B cell (primary cell): ENCODE data around the gene CFAP97D2. TPM values are rescaled to one million over a fixed set of nuclear protein-coding genes. Genes with fewer than 3 reads are reported as not detected.
A peak's percentile ranks its signal among the peaks of the same experiment; 100 is the strongest.
"Not testable (repeated sequence)": the region's sequence is repeated elsewhere in the genome, so short reads cannot be mapped to it uniquely, and the experiment has no call there.

ENCODE experiments used
- ATAC-seq: fragments of 200-7000 bp; cut with Tn5 transposase; one replicate; pipeline ENCODE4 v1.10.0; 2021; ENCODE audit warnings: low read depth, mild to moderate bottlenecking, moderate number of reproducible peaks, moderate library complexity
- CTCF ChIA-PET: fragments of 350-600 bp; sonication (Branson Sonifier 250); formaldehyde crosslinking; loops from one replicate; lab custom pipeline; 2021; ENCODE audit warnings: antibody characterized with exemption, inconsistent platforms; lab: Charles Lee
- POLR2A ChIA-PET: fragments of 350-600 bp; sonication (Branson Sonifier 250); formaldehyde crosslinking; loops from one replicate; lab custom pipeline; 2021; ENCODE audit warnings: antibody characterized with exemption; lab: Charles Lee
- DNase-seq: peaks from one replicate; pipeline ENCODE4 v3.0.0; 2013
- H2AFZ ChIP-seq: 2 replicates; pipeline ENCODE4 v1.6.1; 2012; ENCODE audit warnings: mild to moderate bottlenecking, low read depth, low read length; ENCODE audit not compliant: insufficient read depth, poor library complexity, severe bottlenecking
- H3K27ac ChIP-seq, 2 donors: 1 replicate in 1 of 2; 2 replicates in 1 of 2; pipeline ENCODE4 v1.5.1; 2012 to 2013; ENCODE audit warnings: low read length in 2 of 2, mild to moderate bottlenecking in 2 of 2, moderate library complexity in 1 of 2
- H3K27me3 ChIP-seq, 4 experiments: fragments of 200-600 bp in 1 of 4; sonication (generic) in 1 of 4; replicated peaks in 1 of 4; 1 replicate in 2 of 4; 2 replicates in 2 of 4; pipeline versions ENCODE4 v1.6.1 to v1.7.0; 2013 to 2016; ENCODE audit warnings: low read length in 3 of 4, mild to moderate bottlenecking in 2 of 4, mixed read lengths in 1 of 4, moderate library complexity in 1 of 4; ENCODE audit not compliant: insufficient read depth in 4 of 4, control insufficient read depth in 3 of 4; ENCODE audit errors: control extremely low read depth in 1 of 4
- H3K36me3 ChIP-seq, 2 experiments: replicated peaks in 1 of 2; 1 replicate in 1 of 2; 2 replicates in 1 of 2; pipeline versions ENCODE4 v1.6.1 to v1.7.1; 2013; ENCODE audit warnings: low read length in 1 of 2; ENCODE audit not compliant: insufficient read depth in 2 of 2, control insufficient read depth in 1 of 2; ENCODE audit errors: control extremely low read depth in 1 of 2, extremely low read depth in 1 of 2
- H3K4me1 ChIP-seq, 2 donors: fragments of 200-600 bp in 1 of 2; sonication (generic) in 1 of 2; 1 replicate in 1 of 2; 2 replicates in 1 of 2; pipeline versions ENCODE4 v1.5.1 to v1.6.1; 2013 to 2017; ENCODE audit warnings: low read length in 2 of 2; ENCODE audit not compliant: control insufficient read depth in 2 of 2, insufficient read depth in 2 of 2
- H3K4me2 ChIP-seq: replicated peaks from 2 replicates; pipeline ENCODE3; 2012; ENCODE audit warnings: mild to moderate bottlenecking, low read depth, low read length; ENCODE audit not compliant: poor library complexity, severe bottlenecking
- H3K4me3 ChIP-seq, 5 experiments: fragments of 200-600 bp in 1 of 5; sonication (generic) in 1 of 5; 1 replicate in 3 of 5; 2 replicates in 2 of 5; pipeline versions ENCODE4 v1.5.1 to v1.7.0; 2011 to 2016; ENCODE audit warnings: low read length in 4 of 5, mild to moderate bottlenecking in 4 of 5, low read depth in 2 of 5, control low read depth in 1 of 5, moderate library complexity in 1 of 5; ENCODE audit not compliant: insufficient read depth in 1 of 5; ENCODE audit errors: control extremely low read depth in 1 of 5, extremely low read depth in 1 of 5
- H3K79me2 ChIP-seq: fragments of 200-600 bp; sonication (generic); one replicate; pipeline ENCODE4 v1.6.0; 2016; ENCODE audit warnings: low read length; ENCODE audit not compliant: control insufficient read depth, insufficient read depth
- H3K9ac ChIP-seq: fragments of 200-600 bp; sonication (generic); 2 replicates; pipeline ENCODE4 v1.6.1; 2017; ENCODE audit warnings: mild to moderate bottlenecking, low read length, moderate library complexity
- H3K9me3 ChIP-seq, 3 donors: one replicate each; pipeline versions ENCODE4 v1.6.1 to v1.7.1; 2013; ENCODE audit warnings: low read length in 2 of 3; ENCODE audit not compliant: control insufficient read depth in 2 of 3, insufficient read depth in 1 of 3; ENCODE audit errors: control extremely low read depth in 1 of 3
- H4K20me1 ChIP-seq: 2 replicates; pipeline ENCODE4 v1.6.0; 2012; ENCODE audit warnings: mild to moderate bottlenecking, low read length; ENCODE audit not compliant: insufficient read depth, control insufficient read depth, poor library complexity, severe bottlenecking
- H3K27ac Mint-ChIP-seq: one replicate; pipeline ENCODE4 v1.8.0; 2021; ENCODE audit warnings: mixed read lengths
- H3K27me3 Mint-ChIP-seq: one replicate; pipeline ENCODE4 v1.8.0; 2021; ENCODE audit warnings: mixed read lengths
- H3K4me1 Mint-ChIP-seq: one replicate; pipeline ENCODE4 v1.8.0; 2021; ENCODE audit warnings: mixed read lengths
- H3K4me3 Mint-ChIP-seq: one replicate; pipeline ENCODE4 v1.8.0; 2021; ENCODE audit warnings: mixed read lengths
- H3K9me3 Mint-ChIP-seq: one replicate; pipeline ENCODE4 v1.8.0; 2022; ENCODE audit warnings: mixed read lengths; ENCODE audit not compliant: insufficient read depth
- EZH2 ChIP-seq: IDR thresholded peaks from 2 replicates; pipeline ENCODE4 v1.6.1; 2012; ENCODE audit warnings: borderline replicate concordance, low read depth, mild to moderate bottlenecking, moderate library complexity, low read length; ENCODE audit not compliant: insufficient read depth, poor library complexity, severe bottlenecking
- WGBS: methylation state at CpG from one replicate; pipeline ENCODE4 v1.1.5; 2013; ENCODE audit warnings: missing lambda C conversion rate; ENCODE audit not compliant: insufficient coverage; 5-methylcytosine and 5-hydroxymethylcytosine counted together
- intact Hi-C: fragments of 100-400 bp; cut with micrococcal nuclease; formaldehyde crosslinking; loops from one replicate; pipeline ENCODE4 v1.10.0; 2022
- polyA plus RNA-seq: library from polyadenylated mRNA; depleted of rRNA; stranded (reverse); fragments of >200 nt; gene quantifications from 2 replicates; pipeline ENCODE4 v1.2.3, GENCODE V29; 2012
- total RNA-seq, 2 donors: library from RNA; stranded (reverse); fragments of 120-200 nt in 1 of 2; gene quantifications; 1 replicate in 1 of 2; 2 replicates in 1 of 2; pipeline versions ENCODE4 v1.2.3 to v1.2.4, GENCODE V29; 2013 to 2022
- TF ChIP-seq, protein P1 (sequence below): fragments of 200-600 bp; IDR thresholded peaks from one replicate; pipeline ENCODE4 v1.8.0; 2022; ENCODE audit warnings: antibody characterized with exemption, mild to moderate bottlenecking

The CFAP97D2 gene
- total and polyA plus RNA-seq, 2 donors (not counting 1 experiment from before 2014, with no cell fraction given) = 0.09 to 0.22 TPM

DNA sequence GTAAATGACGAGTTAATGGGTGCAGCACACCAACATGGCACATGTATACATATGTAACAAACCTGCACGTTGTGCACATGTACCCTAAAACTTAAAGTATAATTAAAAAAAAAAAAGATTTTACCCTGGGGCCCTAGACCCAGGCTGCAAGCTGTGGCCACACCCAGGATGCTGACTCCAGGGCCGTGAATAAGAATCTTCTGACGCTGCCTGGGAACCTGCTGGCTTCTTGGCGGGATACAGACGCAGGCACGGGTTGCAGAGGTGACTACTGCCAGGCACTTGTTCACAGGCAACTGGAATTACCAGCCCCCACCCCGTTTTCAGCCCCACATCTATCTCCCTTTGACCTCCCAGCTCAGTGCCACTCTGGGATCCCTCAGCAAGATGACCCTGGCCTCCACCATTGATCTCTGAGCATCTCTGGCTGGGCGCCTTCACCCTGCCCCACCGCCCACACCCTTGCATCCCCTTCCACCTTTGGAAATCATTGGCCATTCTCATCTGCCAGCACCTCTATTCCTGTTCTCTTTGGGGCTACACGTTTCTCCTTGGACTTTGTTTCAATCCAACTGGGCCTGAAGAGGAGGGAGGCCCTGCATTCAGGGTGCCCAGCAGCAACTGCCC, 21.1 kb upstream of the CFAP97D2 start:
- Mint-ChIP-seq H3K9me3 (peaks cover 3% of the 10 kb centered on the region), H3K27me3 (peaks cover 13% of the 10 kb centered on the region), H3K27ac (peak overlapping the region; percentile 67), H3K4me1 (peaks cover 74% of the 10 kb centered on the region), H3K4me3 (no peak overlapping the region)
- no peak for DNase-seq
- H3K4me1 ChIP-seq = peaks cover 34 to 52% of the 10 kb centered on the region in 2 donors
- CTCF ChIA-PET = interaction anchor here (1.4 kb wide), 1 partner anchor 10 kb away, joined by 5 read pairs; no protein-coding TSS in a partner anchor
- no peak overlapping the region for H2AFZ ChIP-seq
- H3K79me2 ChIP-seq = peaks cover 4% of the 10 kb centered on the region
- no peak overlapping the region for H3K4me2 ChIP-seq
- no peaks in the 10 kb centered on the region for H4K20me1 ChIP-seq
- intact Hi-C loops = no loop called here
- no peak overlapping the region for H3K9ac ChIP-seq
- no peak overlapping the region for H3K4me3 ChIP-seq
- H3K36me3 ChIP-seq = no peaks in the 10 kb centered on the region
- 94% methylated on average over 9 of the region's 11 CpGs for WGBS
- TF ChIP-seq, protein P1, sequence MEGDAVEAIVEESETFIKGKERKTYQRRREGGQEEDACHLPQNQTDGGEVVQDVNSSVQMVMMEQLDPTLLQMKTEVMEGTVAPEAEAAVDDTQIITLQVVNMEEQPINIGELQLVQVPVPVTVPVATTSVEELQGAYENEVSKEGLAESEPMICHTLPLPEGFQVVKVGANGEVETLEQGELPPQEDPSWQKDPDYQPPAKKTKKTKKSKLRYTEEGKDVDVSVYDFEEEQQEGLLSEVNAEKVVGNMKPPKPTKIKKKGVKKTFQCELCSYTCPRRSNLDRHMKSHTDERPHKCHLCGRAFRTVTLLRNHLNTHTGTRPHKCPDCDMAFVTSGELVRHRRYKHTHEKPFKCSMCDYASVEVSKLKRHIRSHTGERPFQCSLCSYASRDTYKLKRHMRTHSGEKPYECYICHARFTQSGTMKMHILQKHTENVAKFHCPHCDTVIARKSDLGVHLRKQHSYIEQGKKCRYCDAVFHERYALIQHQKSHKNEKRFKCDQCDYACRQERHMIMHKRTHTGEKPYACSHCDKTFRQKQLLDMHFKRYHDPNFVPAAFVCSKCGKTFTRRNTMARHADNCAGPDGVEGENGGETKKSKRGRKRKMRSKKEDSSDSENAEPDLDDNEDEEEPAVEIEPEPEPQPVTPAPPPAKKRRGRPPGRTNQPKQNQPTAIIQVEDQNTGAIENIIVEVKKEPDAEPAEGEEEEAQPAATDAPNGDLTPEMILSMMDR = no peak
- TF ChIP-seq EZH2 = no peak
- H3K9me3 ChIP-seq = no peaks in the 10 kb centered on the region
- ATAC-seq = no peak
- peaks cover 0 to 3% (median 0%) of the 10 kb centered on the region in 4 experiments for H3K27me3 ChIP-seq
- POLR2A ChIA-PET = no interaction called here
- H3K27ac ChIP-seq = no peak overlapping the region

DNA sequence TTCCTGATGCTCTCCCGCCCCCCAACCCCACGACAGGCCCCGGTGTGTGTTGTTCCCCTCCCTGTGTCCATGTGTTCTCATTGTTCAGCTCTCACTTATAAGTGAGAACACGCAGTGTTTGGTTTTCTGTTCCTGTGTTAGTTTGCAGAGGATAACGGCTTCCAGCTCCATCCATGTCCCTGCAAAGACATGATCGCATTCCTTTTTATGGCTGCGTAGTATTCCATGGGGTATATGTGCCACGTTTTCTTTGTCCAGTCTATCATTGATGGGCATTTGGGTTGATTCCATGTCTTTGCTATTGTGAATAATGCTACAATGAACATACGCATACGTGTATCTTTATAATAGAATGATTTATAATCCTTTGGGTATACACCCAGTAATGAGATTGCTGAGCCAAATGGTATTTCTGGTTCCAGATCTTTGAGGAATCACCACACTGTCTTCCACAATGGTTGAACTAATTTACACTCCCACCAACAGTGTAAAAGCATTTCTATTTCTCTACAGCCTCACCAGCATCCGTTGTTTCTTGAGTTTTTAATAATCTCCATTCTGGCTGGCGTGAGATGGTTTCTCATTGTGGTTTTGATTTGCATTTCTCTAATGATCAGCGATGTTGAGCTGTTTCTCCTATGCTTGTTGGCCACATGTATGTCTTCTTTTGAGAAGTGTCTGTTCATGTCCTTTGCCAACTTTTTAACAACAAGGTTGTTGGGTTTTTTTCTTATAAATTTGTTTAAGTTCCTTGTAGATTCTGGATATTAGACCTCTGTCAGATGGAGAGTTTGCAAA, 20.0 kb upstream of the CFAP97D2 start:
- H3K9me3 Mint-ChIP-seq, H3K9ac ChIP-seq, H3K4me3 ChIP-seq, H3K9me3 ChIP-seq, H3K36me3 ChIP-seq, ATAC-seq, POLR2A ChIA-PET, H3K27me3 ChIP-seq, H3K27me3 Mint-ChIP-seq, H2AFZ ChIP-seq, H3K79me2 ChIP-seq, H3K27ac ChIP-seq, intact Hi-C loops, H4K20me1 ChIP-seq, DNase-seq, H3K4me2 ChIP-seq: not testable (repeated sequence)
- Mint-ChIP-seq H3K4me3 (peak overlapping the region; percentile 34), H3K4me1 (peaks cover 66% of the 10 kb centered on the region), H3K27ac (peak overlapping the region; percentile 41)
- CTCF ChIA-PET = interaction anchor here (0.9 to 1.3 kb wide), 2 partner anchors 11 to 13 kb away, joined by 3 read pairs; no protein-coding TSS in a partner anchor
- H3K4me1 ChIP-seq = peaks cover 25 to 41% of the 10 kb centered on the region in 2 donors
- 54% methylated on average over 4 of the region's 13 CpGs for WGBS
